H9 (cell line): ENCODE results near the gene STXBP6. TPM values are rescaled to one million over a fixed set of nuclear protein-coding genes. Genes with fewer than 3 reads are reported as not detected.

Experiments used
- DNase-seq: peaks from one replicate; pipeline ENCODE4 v3.0.0-alpha.2; 2017
- H2AFZ ChIP-seq: one replicate; pipeline ENCODE4 v1.6.1; 2013; ENCODE audit warnings: mild to moderate bottlenecking, low read length, control low read depth, moderate library complexity
- H2AK5ac ChIP-seq: 2 replicates; pipeline ENCODE4 v1.6.1; 2013; ENCODE audit warnings: low read length, control low read depth, mixed read lengths; ENCODE audit not compliant: insufficient read length
- H2BK120ac ChIP-seq: one replicate; pipeline ENCODE4 v1.6.1; 2013; ENCODE audit warnings: low read depth, mild to moderate bottlenecking, low read length, control low read depth, inconsistent platforms; ENCODE audit not compliant: poor library complexity, severe bottlenecking
- H2BK12ac ChIP-seq: 2 replicates; pipeline ENCODE4 v1.6.1; 2013; ENCODE audit warnings: low read length, control low read depth, mixed read lengths, low read depth; ENCODE audit not compliant: insufficient read length
- H2BK15ac ChIP-seq: 2 replicates; pipeline ENCODE4 v1.6.1; 2013; ENCODE audit warnings: low read depth, low read length, control low read depth
- H2BK20ac ChIP-seq: one replicate; pipeline ENCODE4 v1.6.1; 2013; ENCODE audit warnings: low read depth, mild to moderate bottlenecking, low read length, control low read depth, inconsistent platforms; ENCODE audit not compliant: poor library complexity, severe bottlenecking
- H2BK5ac ChIP-seq: 2 replicates; pipeline ENCODE4 v1.6.1; 2013; ENCODE audit warnings: low read length, control low read depth, mixed read lengths; ENCODE audit not compliant: insufficient read length
- H3K14ac ChIP-seq: 2 replicates; pipeline ENCODE4 v1.6.1; 2013; ENCODE audit warnings: low read length, control low read depth; ENCODE audit not compliant: insufficient read depth
- H3K18ac ChIP-seq: 2 replicates; pipeline ENCODE4 v1.6.1; 2013; ENCODE audit warnings: low read depth, mild to moderate bottlenecking, mixed read lengths, low read length, control low read depth; ENCODE audit not compliant: insufficient read length
- H3K23ac ChIP-seq: 2 replicates; pipeline ENCODE4 v1.6.1; 2013; ENCODE audit warnings: low read length, control low read depth, mixed read lengths, low read depth; ENCODE audit not compliant: insufficient read length
- H3K23me2 ChIP-seq: 2 replicates; pipeline ENCODE4 v1.6.1; 2013; ENCODE audit warnings: low read depth, mild to moderate bottlenecking, mixed read lengths, low read length, control low read depth; ENCODE audit not compliant: insufficient read length, poor library complexity, severe bottlenecking
- H3K27ac ChIP-seq: 2 replicates; pipeline ENCODE4 v1.5.1; 2013; ENCODE audit warnings: low read length, control low read depth, mixed read lengths, low read depth; ENCODE audit not compliant: insufficient read length
- H3K27me3 ChIP-seq: 2 replicates; pipeline ENCODE4 v1.6.1; 2013; ENCODE audit warnings: low read length, control low read depth, inconsistent platforms; ENCODE audit not compliant: insufficient read depth
- H3K4ac ChIP-seq: 2 replicates; pipeline ENCODE4 v1.6.1; 2013; ENCODE audit warnings: low read depth, mild to moderate bottlenecking, control low read depth, inconsistent platforms, low read length, moderate library complexity
- H3K4me1 ChIP-seq: 2 replicates; pipeline ENCODE4 v1.6.1; 2013; ENCODE audit warnings: low read length, control low read depth, inconsistent platforms; ENCODE audit not compliant: insufficient read depth
- H3K4me2 ChIP-seq: 2 replicates; pipeline ENCODE4 v1.6.1; 2013; ENCODE audit warnings: low read length, control low read depth, mixed read lengths; ENCODE audit not compliant: insufficient read length, insufficient read depth
- H3K56ac ChIP-seq: 2 replicates; pipeline ENCODE4 v1.6.1; 2013; ENCODE audit warnings: low read depth, mild to moderate bottlenecking, mixed read lengths, low read length, control low read depth; ENCODE audit not compliant: insufficient read length
- H3K79me1 ChIP-seq: 2 replicates; pipeline ENCODE4 v1.6.1; 2013; ENCODE audit warnings: low read depth, mild to moderate bottlenecking, moderate library complexity, low read length, control low read depth, inconsistent platforms; ENCODE audit not compliant: insufficient read depth, poor library complexity, severe bottlenecking
- H3K79me2 ChIP-seq: 2 replicates; pipeline ENCODE4 v1.6.1; 2013; ENCODE audit warnings: low read length, control low read depth, inconsistent platforms; ENCODE audit not compliant: insufficient read depth
- H3K9ac ChIP-seq: 2 replicates; pipeline ENCODE4 v1.6.1; 2013; ENCODE audit warnings: low read length, control low read depth, mixed read lengths; ENCODE audit not compliant: insufficient read length; ENCODE audit errors: extremely low read depth
- H3K9me3 ChIP-seq: one replicate; pipeline ENCODE4 v1.6.1; 2013; ENCODE audit warnings: low read depth, low read length, inconsistent platforms; ENCODE audit not compliant: control insufficient read depth
- H3T11ph ChIP-seq: one replicate; pipeline ENCODE4 v1.6.1; 2013; ENCODE audit warnings: mild to moderate bottlenecking, low read length, control low read depth, inconsistent platforms
- H4K20me1 ChIP-seq: one replicate; pipeline ENCODE4 v1.6.1; 2013; ENCODE audit not compliant: control insufficient read depth, insufficient read length, insufficient read depth
- H4K5ac ChIP-seq: 2 replicates; pipeline ENCODE4 v1.6.1; 2013; ENCODE audit warnings: low read depth, mild to moderate bottlenecking, mixed read lengths, low read length, control low read depth; ENCODE audit not compliant: insufficient read length
- H4K8ac ChIP-seq: replicated peaks from 2 replicates; pipeline ENCODE4 v1.6.1; 2013; ENCODE audit warnings: low read length, control low read depth, mixed read lengths, low read depth; ENCODE audit not compliant: insufficient read length
- H4K91ac ChIP-seq: 2 replicates; pipeline ENCODE4 v1.6.1; 2013; ENCODE audit warnings: low read depth, mild to moderate bottlenecking, moderate library complexity, mixed read lengths, low read length, control low read depth; ENCODE audit not compliant: insufficient read length
- H3K27ac Mint-ChIP-seq, 3 experiments: 2 replicates in 2 of 3; 3 replicates in 1 of 3; pipeline ENCODE4 v1.8.0; 2020 to 2021; ENCODE audit warnings: mixed read lengths in 3 of 3, mild to moderate bottlenecking in 1 of 3, moderate library complexity in 1 of 3
- H3K27me3 Mint-ChIP-seq: 2 replicates; pipeline ENCODE4 v1.8.0; 2021; ENCODE audit warnings: low read depth, mild to moderate bottlenecking, moderate library complexity, mixed read lengths
- H3K36me3 Mint-ChIP-seq, 3 experiments: 2 replicates in 2 of 3; 3 replicates in 1 of 3; pipeline ENCODE4 v1.8.0; 2020 to 2021; ENCODE audit warnings: low read depth in 3 of 3, mixed read lengths in 3 of 3; ENCODE audit not compliant: insufficient read depth in 1 of 3
- H3K4me1 Mint-ChIP-seq, 2 experiments: 2 replicates each; pipeline ENCODE4 v1.8.0; 2020; ENCODE audit warnings: mixed read lengths in 2 of 2
- H3K4me3 Mint-ChIP-seq, 2 experiments: 2 replicates in 1 of 2; 3 replicates in 1 of 2; pipeline ENCODE4 v1.8.0; 2020 to 2021; ENCODE audit warnings: mild to moderate bottlenecking in 2 of 2, mixed read lengths in 2 of 2, moderate library complexity in 1 of 2
- H3K9me3 Mint-ChIP-seq, 2 experiments: 2 replicates in 1 of 2; 3 replicates in 1 of 2; pipeline ENCODE4 v1.8.0; 2020; ENCODE audit warnings: mild to moderate bottlenecking in 2 of 2, mixed read lengths in 2 of 2, moderate library complexity in 1 of 2
- WGBS: extraction: QIAGEN DNeasy Blood & Tissue Kit; methylation state at CpG from one replicate; pipeline ENCODE4 v1.1.7; 2013; ENCODE audit warnings: missing lambda C conversion rate, low lambda C conversion rate, mixed read lengths; ENCODE audit not compliant: insufficient read length; ENCODE audit errors: extremely low coverage; 5-methylcytosine and 5-hydroxymethylcytosine counted together
- total RNA-seq: library from RNA; stranded (reverse); gene quantifications from 2 replicates; pipeline ENCODE4 v1.2.1, GENCODE V29; 2021
- TF ChIP-seq, protein P1 (sequence below): fragments of 200-600 bp; sonication (generic); conservative IDR thresholded peaks from 3 replicates; pipeline ENCODE4 v1.8.0; 2021; ENCODE audit warnings: antibody characterized with exemption, mild to moderate bottlenecking

STXBP6 gene
- total RNA-seq, 1 experiment from 2014 or later = 3.6 TPM

- no peaks in the 10 kb centered on the region; the same call in 1 of the 2 replicates for H3K4me1 ChIP-seq
- no peak overlapping the region for H2BK5ac ChIP-seq
- no peak overlapping the region for H3K14ac ChIP-seq
- no peaks in the 10 kb centered on the region for H3K79me1 ChIP-seq
- no peak overlapping the region for H2BK15ac ChIP-seq
- no peak overlapping the region for H4K91ac ChIP-seq
- H3K4me1 Mint-ChIP-seq = peaks cover 17 to 22% of the 10 kb centered on the region in 2 experiments
- H4K5ac ChIP-seq = no peak overlapping the region
- no peak overlapping the region for H4K8ac ChIP-seq
- no peak overlapping the region for H3K56ac ChIP-seq
- no peaks in the 10 kb centered on the region for H3K27me3 ChIP-seq
- no peak overlapping the region for H2BK12ac ChIP-seq
- no peaks in the 10 kb centered on the region for H4K20me1 ChIP-seq
- no peak overlapping the region for H3K4me2 ChIP-seq
- H3K27ac ChIP-seq = no peak overlapping the region
- H2AFZ ChIP-seq = no peak overlapping the region
- no peak overlapping the region for H3K23ac ChIP-seq
- TF ChIP-seq, protein P1, sequence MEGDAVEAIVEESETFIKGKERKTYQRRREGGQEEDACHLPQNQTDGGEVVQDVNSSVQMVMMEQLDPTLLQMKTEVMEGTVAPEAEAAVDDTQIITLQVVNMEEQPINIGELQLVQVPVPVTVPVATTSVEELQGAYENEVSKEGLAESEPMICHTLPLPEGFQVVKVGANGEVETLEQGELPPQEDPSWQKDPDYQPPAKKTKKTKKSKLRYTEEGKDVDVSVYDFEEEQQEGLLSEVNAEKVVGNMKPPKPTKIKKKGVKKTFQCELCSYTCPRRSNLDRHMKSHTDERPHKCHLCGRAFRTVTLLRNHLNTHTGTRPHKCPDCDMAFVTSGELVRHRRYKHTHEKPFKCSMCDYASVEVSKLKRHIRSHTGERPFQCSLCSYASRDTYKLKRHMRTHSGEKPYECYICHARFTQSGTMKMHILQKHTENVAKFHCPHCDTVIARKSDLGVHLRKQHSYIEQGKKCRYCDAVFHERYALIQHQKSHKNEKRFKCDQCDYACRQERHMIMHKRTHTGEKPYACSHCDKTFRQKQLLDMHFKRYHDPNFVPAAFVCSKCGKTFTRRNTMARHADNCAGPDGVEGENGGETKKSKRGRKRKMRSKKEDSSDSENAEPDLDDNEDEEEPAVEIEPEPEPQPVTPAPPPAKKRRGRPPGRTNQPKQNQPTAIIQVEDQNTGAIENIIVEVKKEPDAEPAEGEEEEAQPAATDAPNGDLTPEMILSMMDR = no peak
- no peak overlapping the region for H3K4me3 Mint-ChIP-seq
- no peak overlapping the region for H3K4ac ChIP-seq
- H3K9me3 ChIP-seq = no peaks in the 10 kb centered on the region
- no CpG with 5 or more reads among the region's 2 CpGs for WGBS
- no peak overlapping the region for H3T11ph ChIP-seq
- no peak overlapping the region for H2BK120ac ChIP-seq
- H3K36me3 Mint-ChIP-seq = no peaks in the 10 kb centered on the region
- H2AK5ac ChIP-seq = no peak overlapping the region
- no peak overlapping the region for H3K18ac ChIP-seq
- H2BK20ac ChIP-seq = no peak overlapping the region
- H3K23me2 ChIP-seq = no peaks in the 10 kb centered on the region
- no peaks in the 10 kb centered on the region; the same call in 1 of the 2 replicates for H3K27me3 Mint-ChIP-seq
- no peak overlapping the region; a peak in 1 of 7 replicates for H3K27ac Mint-ChIP-seq
- H3K9me3 Mint-ChIP-seq = no peaks in the 10 kb centered on the region
- H3K79me2 ChIP-seq = no peaks in the 10 kb centered on the region; the same call in 1 of the 2 replicates
- DNase-seq = no peak
- no peak overlapping the region for H3K9ac ChIP-seq
Observed at GRCh38 chr14:24915958-24916595, 133.9 kb downstream of the STXBP6 start.
